Ectodermal cell (in vitro differentiated cells): Measurements from ENCODE around the gene RSKR.
"Not testable (repeated sequence)": the region's sequence is repeated elsewhere in the genome, so short reads cannot be mapped to it uniquely, and the experiment has no call there.

ENCODE experiments used
- H3K27ac ChIP-seq: 2 replicates; pipeline ENCODE4 v1.7.0; 2013; ENCODE audit warnings: mild to moderate bottlenecking, low read depth, low read length; ENCODE audit not compliant: insufficient read depth, poor library complexity, severe bottlenecking
- H3K27me3 ChIP-seq: 2 replicates; pipeline ENCODE4 v1.7.0; 2013; ENCODE audit warnings: mild to moderate bottlenecking, low read length; ENCODE audit not compliant: insufficient read depth, control insufficient read depth, poor library complexity, severe bottlenecking
- H3K36me3 ChIP-seq: one replicate; pipeline ENCODE4 v1.7.0; 2013; ENCODE audit warnings: low read length; ENCODE audit not compliant: control insufficient read depth, insufficient read depth
- H3K4me1 ChIP-seq: one replicate; pipeline ENCODE4 v1.7.0; 2013; ENCODE audit warnings: low read length; ENCODE audit not compliant: control insufficient read depth, insufficient read depth
- H3K4me3 ChIP-seq: 2 replicates; pipeline ENCODE4 v1.7.0; 2013; ENCODE audit warnings: low read depth, low read length, control low read depth; ENCODE audit not compliant: insufficient read depth
- H3K9me3 ChIP-seq: 2 replicates; pipeline ENCODE4 v1.7.0; 2013; ENCODE audit warnings: mild to moderate bottlenecking, low read length, moderate library complexity; ENCODE audit not compliant: control insufficient read depth
- WGBS, 2 experiments: methylation state at CpG; one replicate each; pipeline ENCODE4 v1.1.7; 2013; ENCODE audit warnings: missing lambda C conversion rate in 2 of 2; 5-methylcytosine and 5-hydroxymethylcytosine counted together

The RSKR gene

GRCh38 chr17:28579526-28579925, 34.5 kb downstream of the RSKR start:
- WGBS, 2 experiments: 96 to 98% methylated on average over 4 of the region's 4 CpGs
- Histone ChIP-seq H3K9me3 (no peaks in the 10 kb centered on the region), H3K27me3 (peaks cover 9% of the 10 kb centered on the region), H3K4me1 (no peaks in the 10 kb centered on the region), H3K36me3 (peaks cover 53% of the 10 kb centered on the region), H3K4me3 (no peak overlapping the region), H3K27ac (no peak overlapping the region)

GRCh38 chr17:28578246-28579195, 35.5 kb downstream of the RSKR start:
- H3K36me3 ChIP-seq: peaks cover 43% of the 10 kb centered on the region

GRCh38 chr17:28577466-28577824, 36.5 kb downstream of the RSKR start:
- H3K36me3 ChIP-seq: peaks cover 32% of the 10 kb centered on the region
- H3K9me3 ChIP-seq: no peaks in the 10 kb centered on the region

More at GRCh38 chr17:28578246-28579195, 35.5 kb downstream of the RSKR start:
- Histone ChIP-seq H3K9me3 (no peaks in the 10 kb centered on the region), H3K4me1 (no peaks in the 10 kb centered on the region), H3K4me3 (no peak overlapping the region), H3K27me3 (peaks cover 9% of the 10 kb centered on the region), H3K27ac (no peak overlapping the region)
- WGBS, 2 experiments: 97% methylated on average over 8 of the region's 8 CpGs

GRCh38 chr17:28576758-28577465, 37.1 kb downstream of the RSKR start, which contains the start of gene ALDOC:
ALDOC (minus strand) TSS chr17:28576895; CDS start chr17:28575532, 1,363 bp downstream.
- Histone ChIP-seq H3K9me3 (no peaks in the 10 kb centered on the region), H3K27me3 (peaks cover 25% of the 10 kb centered on the region), H3K36me3 (peaks cover 29% of the 10 kb centered on the region), H3K4me1 (no peaks in the 10 kb centered on the region), H3K4me3 (no peak within 1 kb of the TSS), H3K27ac (no peak within 1 kb of the TSS)
- 9% methylated on average over 26 of the region's 26 CpGs for WGBS, 2 experiments

More at GRCh38 chr17:28577466-28577824, 36.5 kb downstream of the RSKR start:
- WGBS, 2 experiments: 86 to 93% methylated on average over 2 to 3 of the region's 3 CpGs
- no peak overlapping the region for H3K27ac ChIP-seq
- H3K4me1 ChIP-seq: no peaks in the 10 kb centered on the region
- H3K27me3 ChIP-seq: peaks cover 19% of the 10 kb centered on the region
- H3K4me3 ChIP-seq: no peak overlapping the region

GRCh38 chr17:28576016-28576415, 38.0 kb downstream of the RSKR start:
- H3K4me1 ChIP-seq, H3K27ac ChIP-seq, H3K4me3 ChIP-seq, H3K9me3 ChIP-seq: not testable (repeated sequence)
- WGBS, 2 experiments: 74 to 79% methylated on average over 3 of the region's 3 CpGs
- Histone ChIP-seq H3K27me3 (peaks cover 27% of the 10 kb centered on the region), H3K36me3 (peaks cover 29% of the 10 kb centered on the region)

GRCh38 chr17:28575126-28575795, 38.7 kb downstream of the RSKR start:
- H3K36me3 ChIP-seq: peaks cover 29% of the 10 kb centered on the region
- no peak overlapping the region for H3K4me3 ChIP-seq
- WGBS, 2 experiments: 90 to 93% methylated on average over 14 of the region's 14 CpGs

GRCh38 chr17:28574526-28574925, 39.5 kb downstream of the RSKR start:
- H3K4me1 ChIP-seq: no peaks in the 10 kb centered on the region
- no peaks in the 10 kb centered on the region for H3K9me3 ChIP-seq
- H3K27ac ChIP-seq: no peak overlapping the region
- peaks cover 23% of the 10 kb centered on the region for H3K36me3 ChIP-seq
- peaks cover 27% of the 10 kb centered on the region for H3K27me3 ChIP-seq
- no peak overlapping the region for H3K4me3 ChIP-seq
- 91 to 93% methylated on average over 7 of the region's 7 CpGs for WGBS, 2 experiments

More at GRCh38 chr17:28575126-28575795, 38.7 kb downstream of the RSKR start:
- Histone ChIP-seq H3K4me1 (no peaks in the 10 kb centered on the region), H3K27ac (no peak overlapping the region), H3K9me3 (no peaks in the 10 kb centered on the region), H3K27me3 (peaks cover 27% of the 10 kb centered on the region)

- 90 to 92% methylated on average over 6 of the region's 6 CpGs for WGBS, 2 experiments
- Histone ChIP-seq H3K9me3 (no peaks in the 10 kb centered on the region), H3K36me3 (peaks cover 18% of the 10 kb centered on the region)
Observed at GRCh38 chr17:28573966-28574480, 40.0 kb downstream of the RSKR start.

GRCh38 chr17:28573521-28573920, 40.5 kb downstream of the RSKR start:
- H3K9me3 ChIP-seq: no peaks in the 10 kb centered on the region
- no peaks in the 10 kb centered on the region for H3K4me1 ChIP-seq
- peaks cover 13% of the 10 kb centered on the region for H3K36me3 ChIP-seq
- H3K4me3 ChIP-seq: no peak overlapping the region
- 92 to 95% methylated on average over 9 of the region's 9 CpGs for WGBS, 2 experiments
- no peak overlapping the region for H3K27ac ChIP-seq
- peaks cover 27% of the 10 kb centered on the region for H3K27me3 ChIP-seq

More at GRCh38 chr17:28573966-28574480, 40.0 kb downstream of the RSKR start:
- no peak overlapping the region for H3K4me3 ChIP-seq
- H3K27ac ChIP-seq: no peak overlapping the region
- no peaks in the 10 kb centered on the region for H3K4me1 ChIP-seq
- H3K27me3 ChIP-seq: peaks cover 27% of the 10 kb centered on the region
